ENCODE measurements around the gene C22orf23. TPM values are rescaled to one million over a fixed set of nuclear protein-coding genes. Genes with fewer than 3 reads are reported as not detected.

The C22orf23 gene
- total RNA-seq, 1 donor from 2014 or later, result not detected

DNA sequence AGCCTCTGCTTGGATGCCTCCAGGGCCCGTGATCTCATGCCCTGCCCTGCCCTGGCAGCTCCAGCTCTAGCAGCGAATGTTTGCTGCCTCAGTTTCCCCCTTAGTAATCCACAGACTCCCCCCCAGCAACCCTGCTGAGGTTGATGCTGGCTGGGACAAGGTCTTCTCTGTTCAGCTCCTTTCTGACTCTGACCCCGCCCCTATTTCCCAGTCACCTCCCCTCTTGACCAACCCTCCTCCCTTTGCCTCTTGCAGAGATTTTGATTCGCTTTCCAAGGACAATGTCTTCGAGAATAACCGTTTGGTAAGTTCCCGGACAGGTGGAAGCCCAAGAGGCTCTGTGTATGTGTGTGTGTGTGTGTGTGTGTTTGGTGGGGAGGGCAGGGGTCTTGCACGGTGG is 41.7 kb downstream of the C22orf23 start:
- H3K36me3 ChIP-seq (ENCODE audit: insufficient read depth, low read length), result peaks cover 21% of the 10 kb centered on the region
- H3K4me3 Mint-ChIP-seq (ENCODE audit: unreplicated experiment), result no peak overlapping the region
- no peak for FAIRE-seq
- no peak overlapping the region for H3K4me3 ChIP-seq (ENCODE audit: insufficient read depth, low read depth, low read length)
- H3K79me2 ChIP-seq (ENCODE audit: insufficient read depth, low read length), result peaks cover 63% of the 10 kb centered on the region
- peaks cover 22% of the 10 kb centered on the region for H3K4me1 ChIP-seq (ENCODE audit: insufficient read depth, low read length)
- H3K27ac ChIP-seq (ENCODE audit: low read depth, low read length), result no peak overlapping the region
- TF ChIP-seq CTCF (IDR thresholded peaks at IDR 0.05; ENCODE audit: insufficient read depth, low read depth, low read length) (no peak), EZH2 (IDR thresholded peaks at IDR 0.05; ENCODE audit: insufficient read depth, low read length) (no peak)
- H3K9me3 ChIP-seq (ENCODE audit: insufficient read depth, low read depth, low read length), result no peaks in the 10 kb centered on the region
- no peaks in the 10 kb centered on the region for H3K9me3 Mint-ChIP-seq (ENCODE audit: unreplicated experiment)
- peaks cover 16% of the 10 kb centered on the region for H3K36me3 Mint-ChIP-seq (ENCODE audit: low read depth, unreplicated experiment)
- no peak overlapping the region for H3K4me2 ChIP-seq (ENCODE audit: low read length)
- no peaks in the 10 kb centered on the region for H3K27me3 ChIP-seq (ENCODE audit: insufficient read depth, low read length)
- no peak overlapping the region for H2AFZ ChIP-seq (ENCODE audit: low read depth, low read length)
- H3K27me3 Mint-ChIP-seq (ENCODE audit: low read depth, unreplicated experiment), result no peaks in the 10 kb centered on the region
- H3K9ac ChIP-seq (ENCODE audit: low read length), result no peak overlapping the region
- H3K27ac Mint-ChIP-seq (ENCODE audit: unreplicated experiment), result no peak overlapping the region
- no peak for DNase-seq (ENCODE audit: low read depth)
- peaks cover 63% of the 10 kb centered on the region for H4K20me1 ChIP-seq (ENCODE audit: insufficient read depth, low read length)
- peaks cover 39% of the 10 kb centered on the region for H3K4me1 Mint-ChIP-seq (ENCODE audit: low read depth, unreplicated experiment)

DNA sequence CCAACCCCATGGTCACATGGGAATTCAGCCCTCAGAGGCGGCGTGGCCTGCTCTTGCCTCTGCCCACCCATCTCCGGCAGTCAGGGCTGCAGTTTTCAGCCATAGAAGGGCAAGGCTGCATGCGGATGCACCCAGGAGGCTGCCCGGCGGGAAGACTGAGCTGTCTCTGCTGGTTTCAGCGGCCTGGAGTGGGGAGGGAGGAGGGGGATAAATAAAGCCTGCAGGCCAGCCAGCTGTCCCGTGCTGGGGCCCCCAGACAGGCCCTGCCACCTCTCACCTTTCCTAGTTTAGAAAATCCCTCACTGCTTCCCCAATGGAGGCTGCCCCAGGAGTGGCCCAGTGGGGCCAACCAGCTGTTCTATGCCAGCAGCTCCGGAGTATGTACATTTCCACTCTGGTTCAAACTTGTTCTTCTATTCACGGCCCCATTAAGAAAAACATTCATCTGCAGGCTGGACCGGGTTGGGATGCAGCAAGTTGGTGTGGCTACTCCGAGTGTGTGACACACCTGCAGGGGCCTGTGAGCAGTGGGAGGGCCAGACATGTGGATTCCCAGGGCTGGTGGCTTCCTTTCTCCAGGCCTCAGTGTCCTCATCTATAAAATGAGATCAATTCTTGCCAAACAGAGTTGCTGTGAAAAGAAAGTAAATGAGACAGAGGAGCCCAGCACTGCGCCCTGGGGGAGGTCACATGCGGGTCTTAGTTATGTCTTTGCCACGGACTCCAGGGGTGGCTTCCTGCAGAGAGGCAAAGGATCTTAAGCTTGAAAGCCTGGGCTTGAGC is 42.3 kb downstream of the C22orf23 start:
- no peaks in the 10 kb centered on the region for H3K9me3 Mint-ChIP-seq (ENCODE audit: unreplicated experiment)
- H3K27me3 Mint-ChIP-seq (ENCODE audit: low read depth, unreplicated experiment), result no peaks in the 10 kb centered on the region
- no peaks in the 10 kb centered on the region for H3K27me3 ChIP-seq (ENCODE audit: insufficient read depth, low read length)
- H3K4me3 ChIP-seq (ENCODE audit: insufficient read depth, low read depth, low read length), result no peak overlapping the region
- peaks cover 64% of the 10 kb centered on the region for H3K79me2 ChIP-seq (ENCODE audit: insufficient read depth, low read length)
- no peak for TF ChIP-seq CTCF (IDR thresholded peaks at IDR 0.05; ENCODE audit: insufficient read depth, low read depth, low read length)
- no peak for TF ChIP-seq EZH2 (IDR thresholded peaks at IDR 0.05; ENCODE audit: insufficient read depth, low read length)
- no peak overlapping the region for H3K27ac Mint-ChIP-seq (ENCODE audit: unreplicated experiment)
- no peak overlapping the region for H3K4me2 ChIP-seq (ENCODE audit: low read length)
- H3K36me3 ChIP-seq (ENCODE audit: insufficient read depth, low read length), result peaks cover 17% of the 10 kb centered on the region
- H3K27ac ChIP-seq (ENCODE audit: low read depth, low read length), result no peak overlapping the region
- H4K20me1 ChIP-seq (ENCODE audit: insufficient read depth, low read length), result peaks cover 59% of the 10 kb centered on the region
- FAIRE-seq (no peak), DNase-seq (ENCODE audit: low read depth) (no peak)
- peaks cover 39% of the 10 kb centered on the region for H3K4me1 Mint-ChIP-seq (ENCODE audit: low read depth, unreplicated experiment)
- H3K9ac ChIP-seq (ENCODE audit: low read length), result no peak overlapping the region
- peaks cover 11% of the 10 kb centered on the region for H3K36me3 Mint-ChIP-seq (ENCODE audit: low read depth, unreplicated experiment)
- no peak overlapping the region for H2AFZ ChIP-seq (ENCODE audit: low read depth, low read length)
- peaks cover 22% of the 10 kb centered on the region for H3K4me1 ChIP-seq (ENCODE audit: insufficient read depth, low read length)
- H3K4me3 Mint-ChIP-seq (ENCODE audit: unreplicated experiment), result no peak overlapping the region
- H3K9me3 ChIP-seq (ENCODE audit: insufficient read depth, low read depth, low read length), result no peaks in the 10 kb centered on the region

DNA sequence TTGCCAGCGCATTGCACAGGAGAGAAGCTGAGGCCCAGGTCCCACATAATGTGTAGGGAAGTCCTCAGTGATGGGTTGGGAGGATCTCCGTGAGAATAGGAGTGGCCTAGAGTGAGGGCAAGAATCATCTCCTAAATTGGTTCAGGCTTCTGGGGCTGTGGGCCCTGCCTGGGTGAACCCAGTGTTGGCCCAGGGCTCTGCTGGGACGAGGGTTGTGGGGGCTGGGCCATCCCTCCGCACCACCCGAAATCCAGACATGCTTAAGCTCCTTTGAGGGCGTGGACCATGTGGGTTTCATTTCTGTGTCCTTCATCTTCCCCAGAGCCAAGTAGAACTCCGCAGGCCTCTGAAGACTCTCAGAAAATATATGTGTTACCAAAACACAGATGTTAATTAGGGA is 43.6 kb downstream of the C22orf23 start:
- Histone ChIP-seq H4K20me1 (ENCODE audit: insufficient read depth, low read length) (peaks cover 59% of the 10 kb centered on the region), H3K4me2 (ENCODE audit: low read length) (no peak overlapping the region), H3K4me3 (ENCODE audit: insufficient read depth, low read depth, low read length) (no peak overlapping the region), H3K27ac (ENCODE audit: low read depth, low read length) (no peak overlapping the region), H3K4me1 (ENCODE audit: insufficient read depth, low read length) (peaks cover 32% of the 10 kb centered on the region), H3K27me3 (ENCODE audit: insufficient read depth, low read length) (no peaks in the 10 kb centered on the region), H3K79me2 (ENCODE audit: insufficient read depth, low read length) (peaks cover 64% of the 10 kb centered on the region), H2AFZ (ENCODE audit: low read depth, low read length) (no peak overlapping the region), H3K9me3 (ENCODE audit: insufficient read depth, low read depth, low read length) (no peaks in the 10 kb centered on the region), H3K36me3 (ENCODE audit: insufficient read depth, low read length) (peaks cover 10% of the 10 kb centered on the region), H3K9ac (ENCODE audit: low read length) (no peak overlapping the region)
- Mint-ChIP-seq H3K27me3 (ENCODE audit: low read depth, unreplicated experiment) (no peaks in the 10 kb centered on the region), H3K9me3 (ENCODE audit: unreplicated experiment) (no peaks in the 10 kb centered on the region), H3K27ac (ENCODE audit: unreplicated experiment) (no peak overlapping the region), H3K36me3 (ENCODE audit: low read depth, unreplicated experiment) (peaks cover 11% of the 10 kb centered on the region), H3K4me1 (ENCODE audit: low read depth, unreplicated experiment) (peaks cover 47% of the 10 kb centered on the region), H3K4me3 (ENCODE audit: unreplicated experiment) (peak overlapping the region; percentile 74)
- DNase-seq (ENCODE audit: low read depth) (no peak), FAIRE-seq (no peak)
- TF ChIP-seq CTCF (IDR thresholded peaks at IDR 0.05; ENCODE audit: insufficient read depth, low read depth, low read length) (no peak), EZH2 (IDR thresholded peaks at IDR 0.05; ENCODE audit: insufficient read depth, low read length) (no peak)

Measured in astrocyte (in vitro differentiated cells and primary cell).